Ammon's horn (tissue), 1 donor: ENCODE measurements around the gene JOSD2.
"Not testable (repeated sequence)": the region's sequence is repeated elsewhere in the genome, so short reads cannot be mapped to it uniquely, and the experiment has no call there.

Source experiments
- DNase-seq: peaks from one replicate; pipeline ENCODE4 v3.0.0-alpha.2; 2016; ENCODE audit warnings: low spot score

The JOSD2 gene

GRCh38 chr19:50477751-50478515, 33.1 kb downstream of the JOSD2 start:
- no peak for DNase-seq

- no peak for DNase-seq
Observed at GRCh38 chr19:50476907-50477238, 34.1 kb downstream of the JOSD2 start.

DNA sequence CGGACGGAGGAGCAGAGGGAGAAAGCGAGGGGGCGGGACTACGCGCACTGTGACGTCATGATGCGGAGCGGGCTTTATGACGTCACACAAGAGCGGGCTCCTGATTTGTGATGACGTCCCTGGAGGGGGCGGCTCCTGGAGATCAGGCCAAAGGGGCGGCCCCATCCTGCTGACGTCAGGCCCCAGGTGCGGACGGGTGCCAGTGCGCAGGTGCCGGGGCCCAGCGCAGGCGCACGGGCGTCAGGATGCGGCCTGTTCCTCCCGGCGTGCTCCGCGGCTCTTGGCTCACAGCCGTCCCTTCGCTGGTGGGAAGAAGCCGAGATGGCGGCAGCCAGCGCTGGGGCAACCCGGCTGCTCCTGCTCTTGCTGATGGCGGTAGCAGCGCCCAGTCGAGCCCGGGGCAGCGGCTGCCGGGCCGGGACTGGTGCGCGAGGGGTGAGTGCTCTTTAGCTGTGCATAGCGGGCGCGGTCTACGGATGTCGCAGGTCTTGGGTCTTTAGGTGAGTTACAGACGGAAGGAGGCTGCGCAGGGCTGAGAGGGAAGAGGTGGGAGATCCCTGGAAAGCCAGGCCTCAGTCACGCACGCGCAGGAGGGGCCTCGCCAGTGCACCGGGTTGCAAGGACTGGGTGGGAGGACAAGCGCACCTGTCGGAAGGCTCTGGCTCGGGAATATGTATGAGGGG, 34.6 kb downstream of the JOSD2 start, which contains the start of the genes EMC10 and GARIN5A:
Gene EMC10 (plus strand): TSS at position 284 of the 683 bp plus-strand sequence. CDS start 38 bp downstream, at position 322.
Gene GARIN5A (minus strand): TSS at position 625 of the 683 bp plus-strand sequence. CDS start 460 bp downstream, at position 165.
- DNase-seq: peak; percentile 89

DNA sequence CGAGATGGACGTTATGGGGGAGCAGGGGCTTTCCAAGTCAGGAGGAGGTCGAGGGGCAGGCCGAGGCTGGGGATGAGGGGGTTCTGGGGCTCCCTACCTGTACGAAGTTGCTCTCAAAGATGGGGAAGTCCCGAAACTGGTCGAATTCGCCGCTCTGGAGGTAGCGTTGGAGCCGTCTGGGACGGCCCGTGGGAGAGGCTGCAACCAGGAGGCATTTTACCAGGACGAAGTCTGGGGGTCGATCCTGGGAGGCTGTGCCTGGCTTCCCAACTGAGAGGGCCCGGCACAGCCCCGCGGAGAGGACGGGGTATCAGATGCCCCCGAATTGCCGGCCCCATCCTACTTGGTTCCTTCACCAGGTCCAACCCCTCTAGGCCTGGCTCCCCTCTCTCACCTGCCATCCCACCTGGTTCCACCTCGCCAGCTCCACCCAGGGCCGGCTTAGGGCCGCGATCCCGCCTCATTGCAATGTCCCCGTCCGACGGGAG, 35.2 kb downstream of the JOSD2 start:
- DNase-seq: no peak

DNA sequence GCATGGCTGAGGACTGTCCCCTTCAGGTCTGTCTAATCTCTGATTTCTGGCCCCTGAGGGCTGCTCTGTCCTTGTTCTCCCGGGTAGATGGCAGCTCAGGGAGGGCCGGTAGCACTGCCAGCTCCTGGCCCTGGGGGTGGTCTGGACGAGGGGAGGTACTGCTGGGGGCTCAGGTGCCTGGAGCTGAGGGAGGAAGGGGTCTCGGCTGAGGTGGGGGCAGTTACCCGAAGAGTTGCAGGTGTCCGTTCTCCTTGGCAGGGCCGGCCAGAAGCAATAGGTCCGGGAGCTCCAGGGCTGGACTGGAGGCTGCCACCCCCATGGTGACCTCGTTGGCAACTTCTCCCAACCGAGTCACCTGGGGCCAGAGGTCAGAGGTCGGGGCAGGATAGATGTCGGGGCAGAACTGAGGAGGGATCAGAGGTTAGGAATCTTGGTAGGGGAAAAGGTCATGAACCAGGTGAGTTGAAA, 35.9 kb downstream of the JOSD2 start:
- DNase-seq: no peak

DNA sequence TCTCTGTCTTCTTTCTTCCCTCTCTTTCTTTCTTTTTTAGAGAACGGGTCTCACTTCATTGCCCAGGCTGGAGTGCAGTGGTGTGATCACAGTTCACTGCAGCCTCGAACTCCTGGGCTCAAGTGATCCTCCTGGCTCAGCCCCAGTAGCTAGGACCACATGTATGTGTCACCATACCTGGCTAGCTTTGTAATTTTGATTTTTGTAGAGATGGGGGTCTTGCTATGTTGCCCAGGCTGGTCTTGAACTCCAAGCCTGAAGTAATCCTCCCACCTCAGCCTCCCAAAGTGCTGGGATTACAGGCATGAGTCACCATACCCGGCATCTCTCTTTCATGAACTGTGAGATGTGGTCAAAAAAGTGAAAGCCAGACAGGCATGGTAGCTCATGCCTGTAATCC, 37.7 kb downstream of the JOSD2 start:
- not testable (repeated sequence) for DNase-seq

DNA sequence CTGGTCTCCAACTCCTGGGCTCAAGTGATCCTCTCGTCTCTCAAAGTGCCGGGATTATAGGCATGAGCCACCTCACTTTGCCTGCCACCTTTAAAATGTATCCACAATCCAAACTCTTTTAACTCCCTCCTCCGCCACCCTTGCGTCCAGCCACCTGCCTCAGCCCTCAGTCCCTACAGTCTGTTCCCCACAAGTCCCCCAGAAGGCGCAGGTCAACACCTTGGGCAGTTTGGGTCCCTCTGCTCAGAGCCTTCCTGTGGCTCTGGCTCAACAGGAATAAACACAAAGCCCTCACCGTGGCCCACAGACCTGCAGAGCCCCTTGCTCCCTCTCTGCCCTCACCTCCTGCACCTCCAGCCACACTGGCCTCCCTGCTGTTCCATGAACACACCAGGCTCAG, 42.2 kb downstream of the JOSD2 start:
- no peak for DNase-seq

GRCh38 chr19:50467566-50467965, 43.4 kb downstream of the JOSD2 start:
- DNase-seq: no peak

DNA sequence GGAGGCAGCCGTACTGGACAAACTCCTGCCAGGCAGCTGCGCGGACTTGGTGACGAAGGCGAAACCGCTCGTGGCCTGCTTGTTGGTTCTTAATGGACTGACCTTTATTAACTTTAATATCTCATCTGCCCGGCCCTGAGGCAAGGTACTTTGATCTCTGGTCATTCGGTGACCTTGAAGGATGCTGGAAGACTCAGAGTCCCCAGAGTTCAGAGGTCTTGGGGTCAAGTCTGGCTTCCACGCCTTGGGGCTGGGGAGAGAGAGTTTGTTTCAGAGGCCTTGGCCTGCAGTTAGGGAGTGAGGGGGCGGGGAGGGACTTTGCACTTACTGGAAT, 44.3 kb downstream of the JOSD2 start:
- DNase-seq: no peak

DNA sequence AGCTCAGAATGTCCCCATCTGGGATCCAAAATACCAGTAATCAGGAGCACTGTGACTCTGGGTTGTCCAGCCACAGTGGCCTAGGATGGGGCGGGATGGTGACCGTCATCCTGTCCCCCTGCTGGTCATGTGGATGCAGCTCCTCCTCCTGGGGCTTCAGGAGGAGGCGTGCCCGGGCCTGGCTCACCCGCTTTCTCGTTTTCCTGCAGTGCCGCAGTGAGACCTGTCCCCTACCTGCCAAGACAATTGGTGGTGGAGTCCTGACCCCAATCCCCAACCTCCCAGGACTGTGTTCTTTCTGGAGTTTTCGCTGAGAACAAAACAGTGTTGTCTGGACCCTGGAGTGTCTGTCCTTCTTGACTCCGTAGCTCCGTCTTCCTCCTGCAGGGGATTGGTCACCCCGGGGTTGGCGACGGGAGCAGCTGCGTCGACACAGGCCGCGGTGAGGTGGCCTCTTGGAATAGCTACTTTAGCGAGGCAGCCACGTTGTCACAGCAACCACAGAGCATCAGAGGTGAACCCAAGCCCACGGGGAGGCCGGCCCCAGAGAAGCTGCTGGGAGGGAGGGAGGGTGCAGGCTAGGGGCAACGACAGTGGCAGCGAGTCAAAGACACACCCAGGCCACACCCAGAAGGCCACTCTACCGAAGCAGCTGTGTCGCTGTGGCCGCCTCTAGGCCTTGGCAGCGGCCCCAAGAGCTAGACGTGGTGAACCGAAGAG, 44.8 kb downstream of the JOSD2 start:
- DNase-seq: no peak

- DNase-seq: no peak
Observed at GRCh38 chr19:50465000-50465399, 46.0 kb downstream of the JOSD2 start.

DNA sequence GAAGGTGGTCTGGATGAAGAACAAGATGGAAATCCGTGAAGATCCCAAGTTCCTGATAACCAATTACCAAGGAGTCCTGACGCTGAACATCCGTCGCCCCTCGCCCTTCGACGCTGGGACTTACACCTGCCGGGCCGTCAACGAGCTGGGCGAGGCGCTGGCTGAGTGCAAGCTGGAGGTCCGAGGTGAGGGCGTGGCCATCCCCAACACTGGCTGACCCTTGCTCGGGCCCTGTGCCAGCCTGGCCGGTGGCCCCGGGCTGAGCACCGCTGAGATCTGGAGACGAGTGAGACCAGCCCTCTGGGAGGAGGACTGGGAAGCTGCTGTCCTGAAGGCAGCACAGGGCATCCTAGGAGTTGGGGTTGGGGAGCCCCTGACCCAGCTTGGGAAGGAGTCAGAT, 46.6 kb downstream of the JOSD2 start:
- no peak for DNase-seq

DNA sequence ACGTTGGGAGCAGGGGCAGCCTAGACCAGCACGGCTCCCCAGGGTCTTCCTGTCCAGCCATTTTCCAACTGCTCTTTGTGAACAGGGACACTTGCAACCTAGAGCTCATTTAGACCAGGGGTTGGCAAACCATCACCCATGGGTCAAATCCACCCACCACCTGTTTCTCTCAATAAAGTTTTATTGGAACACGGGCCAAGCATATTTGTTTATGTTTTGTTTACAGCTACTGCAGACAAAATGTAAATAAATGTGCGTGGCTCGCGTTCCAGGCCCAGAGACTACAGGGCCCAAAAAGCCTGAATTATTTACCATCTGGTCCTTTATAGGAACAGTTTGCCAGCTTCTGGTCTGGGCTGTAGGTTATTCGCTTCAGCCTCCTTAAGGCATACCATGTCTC, 48.0 kb downstream of the JOSD2 start:
- no peak for DNase-seq

DNA sequence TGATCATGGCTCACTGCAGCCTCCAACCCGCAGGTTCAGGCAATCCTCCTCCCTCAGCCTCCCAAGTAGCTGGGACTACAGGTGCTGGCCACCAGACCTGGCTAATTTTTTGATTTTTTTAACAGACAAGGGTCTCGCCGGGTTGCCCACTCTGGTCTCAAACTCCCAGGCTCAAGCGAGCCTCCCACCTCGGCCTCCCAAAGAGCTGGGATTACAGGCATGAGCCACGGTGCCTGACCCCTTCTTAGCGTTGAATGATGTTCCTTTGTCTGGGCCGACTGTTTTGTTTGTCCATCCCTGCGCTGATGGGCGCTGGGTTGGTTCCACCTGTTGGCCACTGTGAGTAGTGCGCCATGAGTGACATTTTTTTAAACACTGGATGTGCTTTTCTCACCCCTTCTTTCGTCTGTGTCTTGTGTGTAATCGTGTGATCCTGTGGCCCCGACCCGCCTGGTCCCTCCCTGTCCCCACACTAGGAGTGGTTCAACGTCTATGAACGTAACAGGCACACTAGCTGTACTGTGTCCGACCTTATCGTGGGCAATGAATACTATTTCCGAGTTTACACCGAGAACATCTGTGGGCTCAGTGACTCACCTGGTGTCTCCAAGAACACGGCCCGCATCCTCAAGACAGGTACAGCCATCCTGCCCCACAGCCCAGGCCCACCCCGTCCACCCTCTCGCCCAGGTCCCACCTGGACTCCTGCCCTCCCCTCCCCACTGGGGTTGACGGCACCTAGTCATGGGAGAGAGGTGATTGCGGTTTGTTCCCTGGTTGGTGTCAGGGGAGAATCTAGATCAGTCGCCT, 49.7 kb downstream of the JOSD2 start:
- peak; percentile 78 for DNase-seq

DNA sequence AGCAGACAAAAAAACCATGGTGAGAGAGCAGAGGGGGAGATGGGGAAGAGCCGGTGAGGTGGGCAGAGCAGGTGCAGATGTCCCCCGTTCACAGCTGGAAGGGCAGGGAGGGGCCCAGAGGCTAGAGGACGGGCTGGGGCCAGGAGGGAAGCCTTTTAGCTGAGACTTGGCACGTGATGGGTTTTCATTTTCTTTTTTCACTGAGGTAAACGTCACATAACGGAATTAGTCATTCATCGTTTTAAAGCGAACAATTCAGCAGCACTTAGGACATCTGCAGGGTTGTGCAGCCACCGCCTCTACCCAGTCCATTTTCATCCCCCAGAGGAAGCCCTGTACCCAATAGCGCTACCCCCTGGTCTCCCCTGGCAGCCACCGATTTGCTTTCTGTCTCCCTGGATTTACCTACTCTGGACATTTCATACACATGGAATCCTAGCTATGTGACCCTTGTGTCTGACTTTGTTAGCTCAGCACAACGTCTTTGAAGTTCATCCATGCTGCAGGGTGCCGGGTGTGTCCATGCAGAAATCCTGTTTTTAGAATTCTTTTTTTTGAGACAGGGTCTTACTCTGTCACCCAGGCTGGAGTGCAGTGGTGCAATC, 50.7 kb downstream of the JOSD2 start:
- DNase-seq: no peak

GRCh38 chr19:50459638-50460037, 51.4 kb downstream of the JOSD2 start:
- DNase-seq: no peak

DNA sequence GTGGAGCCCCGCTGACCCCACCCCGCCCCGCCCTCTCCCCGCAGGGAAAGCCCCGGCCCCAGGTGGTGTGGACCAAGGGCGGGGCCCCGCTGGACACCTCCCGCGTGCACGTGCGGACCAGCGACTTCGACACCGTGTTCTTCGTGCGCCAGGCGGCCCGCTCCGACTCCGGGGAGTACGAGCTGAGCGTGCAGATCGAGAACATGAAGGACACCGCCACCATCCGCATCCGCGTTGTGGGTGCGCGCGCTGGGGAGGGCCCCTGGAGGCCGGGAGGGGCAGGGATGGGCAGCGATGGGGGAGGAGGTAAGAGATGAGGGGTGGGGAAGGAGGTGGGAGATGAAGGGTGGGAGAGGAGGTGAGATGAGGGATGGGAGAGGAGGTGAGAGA, 51.9 kb downstream of the JOSD2 start:
- no peak for DNase-seq

DNA sequence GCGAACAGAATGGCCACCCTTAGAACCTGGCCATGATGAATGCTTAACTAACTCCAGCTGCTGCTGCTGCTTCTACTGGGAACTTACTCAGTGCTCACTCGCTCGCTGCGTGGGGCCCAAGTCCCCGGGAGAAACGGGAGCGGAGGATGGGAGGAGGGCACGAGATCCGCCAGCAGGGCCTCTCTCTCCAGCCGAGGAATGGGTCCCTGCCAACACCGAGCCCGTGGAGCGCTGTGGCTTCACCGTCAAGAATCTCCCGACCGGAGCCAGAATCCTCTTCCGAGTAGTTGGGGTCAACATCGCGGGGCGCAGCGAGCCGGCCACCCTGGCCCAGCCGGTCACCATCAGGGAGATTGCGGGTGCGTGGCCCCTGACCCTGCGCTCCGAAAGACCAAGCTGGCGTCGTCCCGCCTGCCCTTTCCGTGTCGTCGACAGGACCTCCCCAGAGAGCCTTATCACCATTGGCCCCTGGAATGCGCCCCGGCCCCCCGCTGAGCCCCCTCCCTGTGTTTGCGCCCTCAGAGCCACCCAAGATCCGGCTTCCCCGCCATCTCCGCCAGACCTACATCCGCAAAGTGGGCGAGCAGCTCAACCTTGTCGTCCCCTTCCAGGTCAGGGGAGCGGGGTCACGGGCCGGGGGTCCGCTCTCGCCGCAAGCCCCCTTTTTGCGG, 52.5 kb downstream of the JOSD2 start:
- no peak for DNase-seq

GRCh38 chr19:50457300-50457699, 53.7 kb downstream of the JOSD2 start:
- no peak for DNase-seq
